ENCODE data around the gene OLIG1.

OLIG1 gene

GRCh38 chr21:33109574-33110339 is 39.8 kb downstream of the OLIG1 start:
- H3K4me3 ChIP-seq (ENCODE audit: low read depth, low read length), result no peak overlapping the region
- TF ChIP-seq CTCF (IDR thresholded peaks at IDR 0.05; ENCODE audit: borderline replicate concordance, insufficient read depth, low read depth, low read length), result no peak

- no peak overlapping the region for H3K4me3 ChIP-seq (ENCODE audit: low read depth, low read length)
- no peak for TF ChIP-seq CTCF (IDR thresholded peaks at IDR 0.05; ENCODE audit: borderline replicate concordance, insufficient read depth, low read depth, low read length)
These were observed 40.4 kb downstream of the OLIG1 start for GRCh38 chr21:33110340-33110715.

GRCh38 chr21:33111577-33111976 is 41.6 kb downstream of the OLIG1 start:
- TF ChIP-seq CTCF (IDR thresholded peaks at IDR 0.05; ENCODE audit: borderline replicate concordance, insufficient read depth, low read depth, low read length), result no peak
- H3K4me3 ChIP-seq (ENCODE audit: low read depth, low read length), result no peak overlapping the region

- no peak for TF ChIP-seq CTCF (IDR thresholded peaks at IDR 0.05; ENCODE audit: borderline replicate concordance, insufficient read depth, low read depth, low read length)
- no peak overlapping the region for H3K4me3 ChIP-seq (ENCODE audit: low read depth, low read length)
These were observed 42.2 kb downstream of the OLIG1 start for GRCh38 chr21:33112151-33112550.

GRCh38 chr21:33112681-33113080 is 42.7 kb downstream of the OLIG1 start:
- TF ChIP-seq CTCF (IDR thresholded peaks at IDR 0.05; ENCODE audit: borderline replicate concordance, insufficient read depth, low read depth, low read length), result no peak
- H3K4me3 ChIP-seq (ENCODE audit: low read depth, low read length), result no peak overlapping the region

- no peak overlapping the region for H3K4me3 ChIP-seq (ENCODE audit: low read depth, low read length)
- no peak for TF ChIP-seq CTCF (IDR thresholded peaks at IDR 0.05; ENCODE audit: borderline replicate concordance, insufficient read depth, low read depth, low read length)
These were observed 43.2 kb downstream of the OLIG1 start for GRCh38 chr21:33113131-33113530.

GRCh38 chr21:33114276-33114675 is 44.3 kb downstream of the OLIG1 start:
- no peak overlapping the region for H3K4me3 ChIP-seq (ENCODE audit: low read depth, low read length)
- TF ChIP-seq CTCF (IDR thresholded peaks at IDR 0.05; ENCODE audit: borderline replicate concordance, insufficient read depth, low read depth, low read length), result no peak

Data from GM12875 (cell line).